NB4 (cell line): Measurements from ENCODE around the gene CA5B.

Experiments
- POLR2A ChIP-seq: IDR thresholded peaks from 2 replicates; pipeline ENCODE4 v1.6.1; 2011; ENCODE audit warnings: mild to moderate bottlenecking; ENCODE audit not compliant: insufficient read length; ENCODE audit errors: extremely low read depth
- TF ChIP-seq, protein P1 (sequence below): IDR thresholded peaks from one replicate; pipeline ENCODE4 v1.5.1; 2012; ENCODE audit warnings: low read depth, low read length

DNA sequence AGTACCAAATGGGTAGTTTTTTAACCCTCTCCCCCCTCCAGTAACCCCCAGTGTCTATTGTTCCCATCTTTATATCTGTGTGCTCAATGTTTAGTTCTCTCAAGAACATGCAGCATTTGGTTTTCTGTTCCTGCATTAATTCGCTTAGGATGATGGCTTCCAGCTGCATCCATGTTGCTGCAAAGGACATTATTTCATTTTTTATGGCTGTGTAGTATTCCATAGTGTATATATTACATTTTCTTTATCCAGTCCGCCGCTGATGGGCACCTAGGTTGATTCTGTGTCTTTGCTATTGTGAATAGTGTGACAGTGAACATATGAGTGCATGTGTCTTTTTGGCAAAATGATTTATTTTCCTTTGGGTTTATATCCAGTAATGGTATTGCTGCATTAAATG lies 41.6 kb upstream of the CA5B start:
- TF ChIP-seq, protein P1, sequence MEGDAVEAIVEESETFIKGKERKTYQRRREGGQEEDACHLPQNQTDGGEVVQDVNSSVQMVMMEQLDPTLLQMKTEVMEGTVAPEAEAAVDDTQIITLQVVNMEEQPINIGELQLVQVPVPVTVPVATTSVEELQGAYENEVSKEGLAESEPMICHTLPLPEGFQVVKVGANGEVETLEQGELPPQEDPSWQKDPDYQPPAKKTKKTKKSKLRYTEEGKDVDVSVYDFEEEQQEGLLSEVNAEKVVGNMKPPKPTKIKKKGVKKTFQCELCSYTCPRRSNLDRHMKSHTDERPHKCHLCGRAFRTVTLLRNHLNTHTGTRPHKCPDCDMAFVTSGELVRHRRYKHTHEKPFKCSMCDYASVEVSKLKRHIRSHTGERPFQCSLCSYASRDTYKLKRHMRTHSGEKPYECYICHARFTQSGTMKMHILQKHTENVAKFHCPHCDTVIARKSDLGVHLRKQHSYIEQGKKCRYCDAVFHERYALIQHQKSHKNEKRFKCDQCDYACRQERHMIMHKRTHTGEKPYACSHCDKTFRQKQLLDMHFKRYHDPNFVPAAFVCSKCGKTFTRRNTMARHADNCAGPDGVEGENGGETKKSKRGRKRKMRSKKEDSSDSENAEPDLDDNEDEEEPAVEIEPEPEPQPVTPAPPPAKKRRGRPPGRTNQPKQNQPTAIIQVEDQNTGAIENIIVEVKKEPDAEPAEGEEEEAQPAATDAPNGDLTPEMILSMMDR = no peak
- no peak for TF ChIP-seq POLR2A
